ENCODE measurements around the gene EIF5AL1. TPM values are rescaled to one million over a fixed set of nuclear protein-coding genes. Genes with fewer than 3 reads are reported as not detected.

The EIF5AL1 gene
- total and polyA plus RNA-seq, 2 of the 8 experiments (the other 6 are each of a cell fraction or from before 2014, with no cell fraction given), result 1.7 to 2.2 TPM

GRCh38 chr10:79561257-79561656 is 48.9 kb downstream of the EIF5AL1 start:
- Histone ChIP-seq H3K79me2 (ENCODE audit: control insufficient read depth in 1 of 2, insufficient read depth in 2 of 2, low read length in 2 of 2) (no peaks in the 10 kb centered on the region), H3K4ac (replicated peaks; ENCODE audit: insufficient read length, low read depth, low read length) (no peak overlapping the region), H3K23ac (ENCODE audit: insufficient read length) (no peak overlapping the region), H2BK15ac (ENCODE audit: low read length) (no peak overlapping the region), H3K9me3 (ENCODE audit: insufficient read depth in 2 of 2, low read depth in 1 of 2, low read length in 1 of 2) (no peaks in the 10 kb centered on the region), H3K23me2 (ENCODE audit: low read depth, low read length) (no peaks in the 10 kb centered on the region), H4K20me1 (replicated peaks in 1 of 2; ENCODE audit: control insufficient read depth in 1 of 2, insufficient read depth in 2 of 2, low read length in 2 of 2) (no peaks in the 10 kb centered on the region), H2AFZ (ENCODE audit: low read length) (no peak overlapping the region; the same call in 1 of the 2 replicates), H3K4me2 (ENCODE audit: insufficient read depth in 1 of 2, low read depth in 2 of 2, low read length in 2 of 2) (no peak overlapping the region), H2BK20ac (ENCODE audit: low read length) (no peak overlapping the region), H4K5ac (ENCODE audit: insufficient read length, low read depth, low read length) (no peak overlapping the region), H2AK5ac (ENCODE audit: low read depth, low read length) (no peak overlapping the region), H3K56ac (replicated peaks; ENCODE audit: insufficient read length, low read depth, low read length) (no peak overlapping the region), H2BK5ac (ENCODE audit: low read depth, low read length) (no peak overlapping the region), H3K27me3 (replicated peaks in 1 of 4; ENCODE audit: control insufficient read depth in 3 of 4, extremely low read depth in 1 of 4, insufficient read depth in 3 of 4, low read length in 3 of 4) (peaks cover 0 to 3% (median 1%) of the 10 kb centered on the region in 4 experiments; a peak in 2 of 7 replicates), H3K4me3 (ENCODE audit: extremely low read depth in 1 of 4, insufficient read depth in 2 of 4, low read depth in 3 of 4, low read length in 4 of 4) (no peak overlapping the region), H3K27ac (ENCODE audit: low read depth, low read length) (no peak overlapping the region), H3K18ac (ENCODE audit: extremely low read depth, low read length) (no peak overlapping the region), H4K8ac (ENCODE audit: extremely low read depth, insufficient read depth, low read length) (no peak overlapping the region), H2BK12ac (ENCODE audit: low read depth, low read length) (no peak overlapping the region), H3K14ac (ENCODE audit: insufficient read length) (no peak overlapping the region), H3K79me1 (ENCODE audit: low read depth, low read length) (no peaks in the 10 kb centered on the region), H3K9ac (replicated peaks in 1 of 4; ENCODE audit: extremely low read depth in 1 of 4, low read depth in 3 of 4, low read length in 3 of 4) (no peak overlapping the region), H4K91ac (replicated peaks; ENCODE audit: insufficient read length, low read length) (no peak overlapping the region), H2BK120ac (replicated peaks; ENCODE audit: low read depth, low read length) (no peak overlapping the region), H3K36me3 (ENCODE audit: control insufficient read depth in 2 of 4, insufficient read depth in 4 of 4, low read length in 3 of 4) (no peaks in the 10 kb centered on the region), H3K4me1 (replicated peaks in 1 of 4; ENCODE audit: control insufficient read depth in 3 of 4, insufficient read depth in 4 of 4, low read length in 3 of 4) (peaks cover 0 to 2% (median 0%) of the 10 kb centered on the region in 4 experiments; a peak in 1 of 7 replicates)
- DNase-seq (ENCODE audit: low read depth in 1 of 2, low spot score in 2 of 2), result no peak
- TF ChIP-seq SAP30 (IDR thresholded peaks at IDR 0.05; ENCODE audit: insufficient read depth, insufficient replicate concordance, low read length), result no peak
- TF ChIP-seq FOSL1 (IDR thresholded peaks at IDR 0.05; ENCODE audit: insufficient read depth, low read depth, low read length), result no peak
- CTCF ChIA-PET (ENCODE audit: partially characterized antibody), result interaction anchor here (0.9 to 1.8 kb wide), 6 partner anchors 10 to 497 kb away, joined by 3 to 8 read pairs (median 4); no protein-coding TSS in a partner anchor
- no peak for FAIRE-seq
- POLR2A ChIA-PET (ENCODE audit: partially characterized antibody), result no interaction called here
- 87% methylated on average over 3 of the region's 3 CpGs; no CpG with 5 or more reads in 1 of the 2 experiments for WGBS, 2 experiments (ENCODE audit: extremely low coverage in 1 of 2, insufficient coverage in 1 of 2, insufficient read length in 1 of 2, insufficient replicate concordance in 2 of 2, low coverage in 1 of 2, low lambda C conversion rate in 2 of 2, missing lambda C conversion rate in 1 of 2)
